ENCODE results near the gene HENMT1.

DNA sequence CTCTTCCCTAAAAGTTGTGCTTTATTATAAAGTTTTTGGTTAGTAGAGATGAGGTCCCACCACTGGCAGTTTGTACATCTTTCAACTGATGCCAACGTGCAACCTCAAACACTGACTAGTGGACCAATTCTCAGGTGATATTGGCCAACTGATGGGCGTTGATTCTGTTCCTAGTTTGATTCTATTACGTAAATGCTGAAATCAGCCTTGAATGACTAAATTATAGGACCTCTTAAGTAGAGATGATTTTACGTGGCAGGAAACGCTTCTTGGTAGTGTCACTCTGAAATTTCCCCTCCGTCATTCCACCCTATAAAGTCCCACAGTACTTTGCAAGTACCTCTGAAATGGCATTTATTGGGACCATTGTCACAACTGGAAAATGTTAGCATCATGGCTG lies 43.0 kb upstream of the HENMT1 start:
- TF ChIP-seq POLR2A (IDR thresholded peaks at IDR 0.05; ENCODE audit: borderline replicate concordance, extremely low read depth, insufficient read depth, insufficient read length) (no peak), TCF7L2 (IDR thresholded peaks at IDR 0.05; ENCODE audit: borderline replicate concordance, extremely low read depth, insufficient read depth, insufficient read length) (no peak), ZFX (IDR thresholded peaks at IDR 0.05) (no peak), POLR2AphosphoS5 (IDR thresholded peaks at IDR 0.05; ENCODE audit: low read depth, low read length) (no peak), RAD21 (IDR thresholded peaks at IDR 0.05; ENCODE audit: low read depth) (no peak), EZH2 (IDR thresholded peaks at IDR 0.05) (no peak)
- TF ChIP-seq, protein P1, sequence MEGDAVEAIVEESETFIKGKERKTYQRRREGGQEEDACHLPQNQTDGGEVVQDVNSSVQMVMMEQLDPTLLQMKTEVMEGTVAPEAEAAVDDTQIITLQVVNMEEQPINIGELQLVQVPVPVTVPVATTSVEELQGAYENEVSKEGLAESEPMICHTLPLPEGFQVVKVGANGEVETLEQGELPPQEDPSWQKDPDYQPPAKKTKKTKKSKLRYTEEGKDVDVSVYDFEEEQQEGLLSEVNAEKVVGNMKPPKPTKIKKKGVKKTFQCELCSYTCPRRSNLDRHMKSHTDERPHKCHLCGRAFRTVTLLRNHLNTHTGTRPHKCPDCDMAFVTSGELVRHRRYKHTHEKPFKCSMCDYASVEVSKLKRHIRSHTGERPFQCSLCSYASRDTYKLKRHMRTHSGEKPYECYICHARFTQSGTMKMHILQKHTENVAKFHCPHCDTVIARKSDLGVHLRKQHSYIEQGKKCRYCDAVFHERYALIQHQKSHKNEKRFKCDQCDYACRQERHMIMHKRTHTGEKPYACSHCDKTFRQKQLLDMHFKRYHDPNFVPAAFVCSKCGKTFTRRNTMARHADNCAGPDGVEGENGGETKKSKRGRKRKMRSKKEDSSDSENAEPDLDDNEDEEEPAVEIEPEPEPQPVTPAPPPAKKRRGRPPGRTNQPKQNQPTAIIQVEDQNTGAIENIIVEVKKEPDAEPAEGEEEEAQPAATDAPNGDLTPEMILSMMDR (IDR thresholded peaks at IDR 0.05 in 2 of 3, conservative IDR thresholded peaks at IDR 0.05 in 1 of 3; ENCODE audit: borderline replicate concordance in 1 of 3, insufficient read depth in 1 of 3, low read depth in 2 of 3, low read length in 2 of 3), result no peak
